OCI-LY7 (cell line): ENCODE results near the gene POLR1B.

Experiments used
- EZH2phosphoT487 ChIP-seq: fragments of 200-600 bp; sonication (generic); IDR thresholded peaks from 2 replicates; pipeline ENCODE4 v1.6.1; 2018; ENCODE audit warnings: low read depth, borderline replicate concordance, mild to moderate bottlenecking, mixed run types, antibody characterized with exemption, low read length, moderate library complexity, mixed read lengths
- TF ChIP-seq, protein P1 (sequence below): fragments of 200-600 bp; sonication (generic); conservative IDR thresholded peaks from 2 replicates; pipeline ENCODE4 v1.5.1; 2014; ENCODE audit warnings: mild to moderate bottlenecking, antibody characterized with exemption, low read length, moderate library complexity, mixed read lengths

- TF ChIP-seq, protein P1, sequence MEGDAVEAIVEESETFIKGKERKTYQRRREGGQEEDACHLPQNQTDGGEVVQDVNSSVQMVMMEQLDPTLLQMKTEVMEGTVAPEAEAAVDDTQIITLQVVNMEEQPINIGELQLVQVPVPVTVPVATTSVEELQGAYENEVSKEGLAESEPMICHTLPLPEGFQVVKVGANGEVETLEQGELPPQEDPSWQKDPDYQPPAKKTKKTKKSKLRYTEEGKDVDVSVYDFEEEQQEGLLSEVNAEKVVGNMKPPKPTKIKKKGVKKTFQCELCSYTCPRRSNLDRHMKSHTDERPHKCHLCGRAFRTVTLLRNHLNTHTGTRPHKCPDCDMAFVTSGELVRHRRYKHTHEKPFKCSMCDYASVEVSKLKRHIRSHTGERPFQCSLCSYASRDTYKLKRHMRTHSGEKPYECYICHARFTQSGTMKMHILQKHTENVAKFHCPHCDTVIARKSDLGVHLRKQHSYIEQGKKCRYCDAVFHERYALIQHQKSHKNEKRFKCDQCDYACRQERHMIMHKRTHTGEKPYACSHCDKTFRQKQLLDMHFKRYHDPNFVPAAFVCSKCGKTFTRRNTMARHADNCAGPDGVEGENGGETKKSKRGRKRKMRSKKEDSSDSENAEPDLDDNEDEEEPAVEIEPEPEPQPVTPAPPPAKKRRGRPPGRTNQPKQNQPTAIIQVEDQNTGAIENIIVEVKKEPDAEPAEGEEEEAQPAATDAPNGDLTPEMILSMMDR = no peak
- TF ChIP-seq EZH2phosphoT487 = no peak
Measured at GRCh38 chr2:112605926-112606325, 63.7 kb downstream of the POLR1B start.
